Heart left ventricle (tissue), 13 donors: Measurements from ENCODE around the gene ADCY9.
"Not testable (repeated sequence)": the region's sequence is repeated elsewhere in the genome, so short reads cannot be mapped to it uniquely, and the experiment has no call there.

ENCODE experiments used
- CTCF ChIP-seq, 12 donors: fragments of 200-600 bp; sonication (generic) in 4 of 12; IDR thresholded peaks; one replicate each; pipeline versions ENCODE4 v1.5.0 to v1.8.0; 2018 to 2022; ENCODE audit warnings: antibody characterized with exemption in 12 of 12, mild to moderate bottlenecking in 5 of 12
- POLR2A ChIP-seq, 2 donors: fragments of 450-650 bp; IDR thresholded peaks; one replicate each; pipeline ENCODE4 v1.6.1; 2017; ENCODE audit warnings: antibody characterized with exemption in 2 of 2, mild to moderate bottlenecking in 2 of 2, moderate library complexity in 2 of 2
- donor health status: ischemic (EF 13 %, LVEDD 7.1; RV severe dilation, severe dysfunction).
- donor health status: DM: no; HTN: yes; CAD: no.
- donor health status: DM: no; HTN: no; CAD: no.
- donor health status: ischemic (EF 25% LVEDD 6.9; RV normal size, moderate dysfunction).
- donor health status: ischemic (EF 25% LVEDD 5.7; RV mildly dilated, moderate dysfunction).
- donor health status: ischemic (EF 35%, LVEDD 5.7; RV mildly dilated, moderate dysfunction).
- donor health status: nonischemic (EF 11% LVEDD 7.7; RV severe dilation, severe dysfunction).
- donor health status: DM: yes; HTN: yes; CAD: no.
- donor health status: PGD.
- donor health status: ischemic (EF 29% LVEDD 5.4; RV normal size, mild dysfunction).
- donor health status: nonischemic (EF 23%, LVEDD 6.1; RV moderate dilation, normal function).

GRCh38 chr16:4156503-4156902 lies 40.3 kb upstream of the ADCY9 start:
- not testable (repeated sequence) for TF ChIP-seq CTCF, POLR2A (IDR thresholded peaks at IDR 0.05)
